Vagina (tissue), 2 donors: ENCODE measurements around the gene PLAGL1. TPM values are rescaled to one million over a fixed set of nuclear protein-coding genes. Genes with fewer than 3 reads are reported as not detected.

Experiments
- DNase-seq, 2 donors: peaks; one replicate each; pipeline ENCODE4 v3.0.0-alpha.2; 2017; ENCODE audit errors: extremely low spot score in 2 of 2
- H3K27ac ChIP-seq: fragments of 200-600 bp; sonication (generic); one replicate; pipeline ENCODE4 v1.5.1; 2019
- H3K27me3 ChIP-seq: fragments of 200-600 bp; sonication (generic); one replicate; pipeline ENCODE4 v1.5.1; 2019
- H3K36me3 ChIP-seq, 2 donors: fragments of 200-600 bp; sonication (generic); one replicate each; pipeline ENCODE4 v1.5.1; 2017 to 2019
- H3K4me1 ChIP-seq: fragments of 200-600 bp; sonication (generic); one replicate; pipeline ENCODE4 v1.5.1; 2019
- H3K4me3 ChIP-seq, 2 donors: fragments of 200-600 bp; sonication (generic); 1 replicate in 1 of 2; 2 replicates in 1 of 2; pipeline ENCODE4 v1.5.1; 2016 to 2019
- H3K9me3 ChIP-seq: fragments of 200-600 bp; sonication (generic); one replicate; pipeline ENCODE4 v1.5.1; 2019
- POLR2A ChIP-seq, 2 donors: fragments of 450-650 bp; IDR thresholded peaks; one replicate each; pipeline ENCODE4 v1.6.1; 2017; ENCODE audit warnings: antibody characterized with exemption in 2 of 2, mild to moderate bottlenecking in 2 of 2, moderate library complexity in 2 of 2
- POLR2AphosphoS5 ChIP-seq, 2 donors: sonication (generic); formaldehyde crosslinking; IDR thresholded peaks; one replicate each; pipeline ENCODE4 v1.9.0; 2017; ENCODE audit warnings: antibody characterized with exemption in 2 of 2, mild to moderate bottlenecking in 2 of 2, low read depth in 1 of 2; ENCODE audit not compliant: insufficient read depth in 1 of 2
- intact Hi-C: fragments of 100-400 bp; cut with DNase I; formaldehyde crosslinking; loops from one replicate; pipeline ENCODE4 v1.15.1; 2023
- total RNA-seq: library from RNA; depleted of rRNA; stranded (reverse); fragments of >200 nt; gene quantifications from one replicate; pipeline ENCODE4 v1.2.3, GENCODE V29; 2016
- TF ChIP-seq, protein P1 (sequence below), 3 experiments: fragments of 450-650 bp in 2 of 3; fragments of 200-600 bp in 1 of 3; sonication (generic) in 1 of 3; IDR thresholded peaks; one replicate each; pipeline ENCODE4 v1.5.1; 2017 to 2019; ENCODE audit warnings: antibody characterized with exemption in 3 of 3, mild to moderate bottlenecking in 2 of 3, moderate library complexity in 2 of 3

Gene PLAGL1
- total RNA-seq, 1 donor from 2014 or later, result 23.1 TPM

- Histone ChIP-seq H3K4me3 (no peak overlapping the region), H3K36me3 (no peaks in the 10 kb centered on the region), H3K27ac (no peak overlapping the region), H3K27me3 (no peaks in the 10 kb centered on the region), H3K4me1 (peaks cover 21% of the 10 kb centered on the region), H3K9me3 (no peaks in the 10 kb centered on the region)
- TF ChIP-seq POLR2AphosphoS5 (IDR thresholded peaks at IDR 0.05; ENCODE audit: insufficient read depth in 1 of 2, low read depth in 1 of 2), result no peak
- TF ChIP-seq, protein P1, sequence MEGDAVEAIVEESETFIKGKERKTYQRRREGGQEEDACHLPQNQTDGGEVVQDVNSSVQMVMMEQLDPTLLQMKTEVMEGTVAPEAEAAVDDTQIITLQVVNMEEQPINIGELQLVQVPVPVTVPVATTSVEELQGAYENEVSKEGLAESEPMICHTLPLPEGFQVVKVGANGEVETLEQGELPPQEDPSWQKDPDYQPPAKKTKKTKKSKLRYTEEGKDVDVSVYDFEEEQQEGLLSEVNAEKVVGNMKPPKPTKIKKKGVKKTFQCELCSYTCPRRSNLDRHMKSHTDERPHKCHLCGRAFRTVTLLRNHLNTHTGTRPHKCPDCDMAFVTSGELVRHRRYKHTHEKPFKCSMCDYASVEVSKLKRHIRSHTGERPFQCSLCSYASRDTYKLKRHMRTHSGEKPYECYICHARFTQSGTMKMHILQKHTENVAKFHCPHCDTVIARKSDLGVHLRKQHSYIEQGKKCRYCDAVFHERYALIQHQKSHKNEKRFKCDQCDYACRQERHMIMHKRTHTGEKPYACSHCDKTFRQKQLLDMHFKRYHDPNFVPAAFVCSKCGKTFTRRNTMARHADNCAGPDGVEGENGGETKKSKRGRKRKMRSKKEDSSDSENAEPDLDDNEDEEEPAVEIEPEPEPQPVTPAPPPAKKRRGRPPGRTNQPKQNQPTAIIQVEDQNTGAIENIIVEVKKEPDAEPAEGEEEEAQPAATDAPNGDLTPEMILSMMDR (IDR thresholded peaks at IDR 0.05), result peak in 1 of 3 experiments; percentile 38
- DNase-seq, result no peak
- intact Hi-C loops, result no loop called here
Measured at GRCh38 chr6:143961886-143962878, 45.9 kb downstream of the PLAGL1 start.

DNA sequence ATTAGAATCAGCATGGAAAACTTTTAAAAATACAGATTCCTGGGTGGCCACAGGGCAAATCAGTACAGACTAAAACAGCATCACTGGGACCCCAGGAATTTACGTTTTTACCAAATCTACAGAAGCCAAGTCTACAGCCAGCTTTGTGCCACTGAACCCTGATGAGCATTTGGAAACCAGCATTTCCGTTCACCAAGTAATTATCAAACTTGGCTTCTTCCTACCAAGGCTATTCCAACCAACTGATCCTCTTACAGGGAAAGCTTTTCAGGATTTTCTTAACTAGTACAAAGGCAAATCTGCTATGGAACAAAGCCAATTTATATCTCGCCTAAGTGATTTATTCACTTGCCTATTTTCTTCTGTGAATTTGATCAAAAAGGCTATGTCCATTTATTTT lies 47.0 kb downstream of the PLAGL1 start:
- no peaks in the 10 kb centered on the region for H3K36me3 ChIP-seq
- intact Hi-C loops, result no loop called here
- no peaks in the 10 kb centered on the region for H3K9me3 ChIP-seq
- DNase-seq, result no peak
- no peak overlapping the region for H3K4me3 ChIP-seq
- TF ChIP-seq POLR2A (IDR thresholded peaks at IDR 0.05) (no peak), POLR2AphosphoS5 (IDR thresholded peaks at IDR 0.05; ENCODE audit: insufficient read depth in 1 of 2, low read depth in 1 of 2) (no peak)
- TF ChIP-seq, protein P1 (IDR thresholded peaks at IDR 0.05), result no peak
- no peaks in the 10 kb centered on the region for H3K27me3 ChIP-seq
- H3K4me1 ChIP-seq, result peaks cover 21% of the 10 kb centered on the region
- no peak overlapping the region for H3K27ac ChIP-seq

GRCh38 chr6:143959927-143960326 lies 48.1 kb downstream of the PLAGL1 start:
- TF ChIP-seq POLR2AphosphoS5 (IDR thresholded peaks at IDR 0.05; ENCODE audit: insufficient read depth in 1 of 2, low read depth in 1 of 2), result no peak
- TF ChIP-seq, protein P1 (IDR thresholded peaks at IDR 0.05), result no peak
- TF ChIP-seq POLR2A (IDR thresholded peaks at IDR 0.05), result no peak
- Histone ChIP-seq H3K4me3 (no peak overlapping the region), H3K27ac (no peak overlapping the region), H3K4me1 (peaks cover 19% of the 10 kb centered on the region), H3K27me3 (no peaks in the 10 kb centered on the region), H3K9me3 (no peaks in the 10 kb centered on the region), H3K36me3 (no peaks in the 10 kb centered on the region)
- DNase-seq, result no peak
- intact Hi-C loops, result no loop called here

- H3K27ac ChIP-seq, result no peak overlapping the region
- H3K4me1 ChIP-seq, result peaks cover 9% of the 10 kb centered on the region
- intact Hi-C loops, result no loop called here
- no peak overlapping the region for H3K4me3 ChIP-seq
- DNase-seq, result no peak
- TF ChIP-seq POLR2A (IDR thresholded peaks at IDR 0.05), result no peak
- TF ChIP-seq, protein P1 (IDR thresholded peaks at IDR 0.05), result no peak
- TF ChIP-seq POLR2AphosphoS5 (IDR thresholded peaks at IDR 0.05; ENCODE audit: insufficient read depth in 1 of 2, low read depth in 1 of 2), result no peak
- no peaks in the 10 kb centered on the region for H3K36me3 ChIP-seq
- no peaks in the 10 kb centered on the region for H3K9me3 ChIP-seq
- no peaks in the 10 kb centered on the region for H3K27me3 ChIP-seq
Measured at GRCh38 chr6:143958839-143959399, 49.1 kb downstream of the PLAGL1 start.
